ENCODE measurements around the gene SLC6A1. TPM values are rescaled to one million over a fixed set of nuclear protein-coding genes. Genes with fewer than 3 reads are reported as not detected.

SLC6A1 gene
- total RNA-seq, 1 donor from 2014 or later, result 7.5 TPM

DNA sequence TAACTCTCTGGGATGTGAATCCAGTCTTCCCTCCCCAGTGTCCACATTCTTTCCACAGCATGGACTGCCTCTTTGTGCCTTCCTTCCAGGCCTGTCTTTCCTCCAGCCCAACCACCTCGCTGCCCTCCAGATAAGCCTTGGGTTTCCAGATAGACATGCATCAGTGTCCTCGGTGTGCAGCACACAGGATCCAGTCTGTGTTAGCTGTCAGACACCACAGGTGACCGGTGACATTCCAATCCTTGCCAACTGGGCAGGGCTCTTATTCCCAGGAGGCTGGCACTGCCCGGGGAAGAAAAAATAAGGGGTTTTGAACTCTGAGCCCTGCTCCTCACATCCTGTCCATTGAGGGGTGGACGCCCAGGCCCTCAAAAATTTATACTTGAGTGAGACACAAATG is 6.0 kb upstream of the SLC6A1 start:
- H3K27ac Mint-ChIP-seq (ENCODE audit: unreplicated experiment), result no peak overlapping the region
- no peak for TF ChIP-seq CTCF (IDR thresholded peaks at IDR 0.05; ENCODE audit: unreplicated experiment)
- no peak overlapping the region for H3K4me3 Mint-ChIP-seq (ENCODE audit: unreplicated experiment)
- H3K27me3 Mint-ChIP-seq (ENCODE audit: unreplicated experiment), result peaks cover 6% of the 10 kb centered on the region
- no peaks in the 10 kb centered on the region for H3K9me3 Mint-ChIP-seq (ENCODE audit: unreplicated experiment)
- H3K36me3 Mint-ChIP-seq (ENCODE audit: low read depth, unreplicated experiment), result no peaks in the 10 kb centered on the region
- peaks cover 26% of the 10 kb centered on the region for H3K4me1 Mint-ChIP-seq (ENCODE audit: unreplicated experiment)
- no peak for DNase-seq (ENCODE audit: low spot score)

GRCh38 chr3:10988001-10988665 is 4.4 kb upstream of the SLC6A1 start:
- no peak for TF ChIP-seq CTCF (IDR thresholded peaks at IDR 0.05; ENCODE audit: unreplicated experiment)
- no peak overlapping the region for H3K4me3 Mint-ChIP-seq (ENCODE audit: unreplicated experiment)
- H3K27me3 Mint-ChIP-seq (ENCODE audit: unreplicated experiment), result peaks cover 10% of the 10 kb centered on the region
- no peak overlapping the region for H3K27ac Mint-ChIP-seq (ENCODE audit: unreplicated experiment)
- H3K9me3 Mint-ChIP-seq (ENCODE audit: unreplicated experiment), result no peaks in the 10 kb centered on the region
- no peak for DNase-seq (ENCODE audit: low spot score)
- peaks cover 16% of the 10 kb centered on the region for H3K4me1 Mint-ChIP-seq (ENCODE audit: unreplicated experiment)
- peaks cover 4% of the 10 kb centered on the region for H3K36me3 Mint-ChIP-seq (ENCODE audit: low read depth, unreplicated experiment)

GRCh38 chr3:10988991-10989484 is 3.5 kb upstream of the SLC6A1 start:
- Mint-ChIP-seq H3K4me1 (ENCODE audit: unreplicated experiment) (peaks cover 13% of the 10 kb centered on the region), H3K36me3 (ENCODE audit: low read depth, unreplicated experiment) (peaks cover 4% of the 10 kb centered on the region), H3K4me3 (ENCODE audit: unreplicated experiment) (no peak overlapping the region), H3K9me3 (ENCODE audit: unreplicated experiment) (no peaks in the 10 kb centered on the region), H3K27me3 (ENCODE audit: unreplicated experiment) (peaks cover 15% of the 10 kb centered on the region), H3K27ac (ENCODE audit: unreplicated experiment) (no peak overlapping the region)
- no peak for DNase-seq (ENCODE audit: low spot score)
- TF ChIP-seq CTCF (IDR thresholded peaks at IDR 0.05; ENCODE audit: unreplicated experiment), result no peak

- no peak for TF ChIP-seq CTCF (IDR thresholded peaks at IDR 0.05; ENCODE audit: unreplicated experiment)
- peak; percentile 14 for DNase-seq (ENCODE audit: low spot score)
- Mint-ChIP-seq H3K9me3 (ENCODE audit: unreplicated experiment) (no peaks in the 10 kb centered on the region), H3K27me3 (ENCODE audit: unreplicated experiment) (peaks cover 16% of the 10 kb centered on the region), H3K27ac (ENCODE audit: unreplicated experiment) (no peak overlapping the region), H3K4me1 (ENCODE audit: unreplicated experiment) (peaks cover 11% of the 10 kb centered on the region), H3K36me3 (ENCODE audit: low read depth, unreplicated experiment) (peaks cover 4% of the 10 kb centered on the region), H3K4me3 (ENCODE audit: unreplicated experiment) (peak overlapping the region; percentile 83)
Observed at GRCh38 chr3:10992943-10993728, 588 bp downstream of the SLC6A1 start.

DNA sequence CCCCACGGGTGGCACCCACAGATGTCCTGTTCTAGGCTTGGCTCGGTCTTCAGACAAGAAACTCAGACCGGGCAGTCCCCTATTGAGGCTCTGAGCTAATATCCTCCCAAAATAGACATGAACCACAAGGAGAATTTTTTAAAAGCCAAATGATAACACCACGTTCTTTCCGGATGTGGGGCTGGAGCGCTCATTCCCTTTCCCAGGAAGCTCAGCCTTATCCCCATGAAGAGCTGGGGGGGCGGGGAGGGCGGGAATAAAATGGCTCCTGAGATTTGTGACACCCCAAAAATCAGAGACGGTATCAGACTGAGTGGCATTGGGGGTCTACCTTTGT is 1.1 kb downstream of the SLC6A1 start:
- H3K36me3 Mint-ChIP-seq (ENCODE audit: low read depth, unreplicated experiment), result peaks cover 4% of the 10 kb centered on the region
- peak overlapping the region; percentile 83 for H3K4me3 Mint-ChIP-seq (ENCODE audit: unreplicated experiment)
- TF ChIP-seq CTCF (IDR thresholded peaks at IDR 0.05; ENCODE audit: unreplicated experiment), result no peak
- no peak for DNase-seq (ENCODE audit: low spot score)
- peaks cover 16% of the 10 kb centered on the region for H3K27me3 Mint-ChIP-seq (ENCODE audit: unreplicated experiment)
- H3K4me1 Mint-ChIP-seq (ENCODE audit: unreplicated experiment), result peaks cover 11% of the 10 kb centered on the region
- no peak overlapping the region for H3K27ac Mint-ChIP-seq (ENCODE audit: unreplicated experiment)
- H3K9me3 Mint-ChIP-seq (ENCODE audit: unreplicated experiment), result no peaks in the 10 kb centered on the region
